Ishikawa (cell line): ENCODE results near the gene HOXB6.

Experiments used
- EGR1 ChIP-seq: IDR thresholded peaks from 2 replicates; pipeline ENCODE4 v1.6.1; 2012
- EP300 ChIP-seq: IDR thresholded peaks from 2 replicates; pipeline ENCODE4 v1.6.1; 2012; ENCODE audit warnings: borderline replicate concordance
- FOXM1 ChIP-seq: IDR thresholded peaks from 2 replicates; pipeline ENCODE4 v1.6.1; 2012; ENCODE audit warnings: low read depth, borderline replicate concordance
- TAF1 ChIP-seq: IDR thresholded peaks from 2 replicates; pipeline ENCODE4 v1.6.1; 2012; ENCODE audit warnings: low read depth, mild to moderate bottlenecking
- TCF12 ChIP-seq: IDR thresholded peaks from 2 replicates; pipeline ENCODE4 v1.6.1; 2012; ENCODE audit warnings: low read depth
- TEAD4 ChIP-seq: IDR thresholded peaks from 2 replicates; pipeline ENCODE4 v1.6.1; 2012
- YY1 ChIP-seq: IDR thresholded peaks from 2 replicates; pipeline ENCODE4 v1.6.1; 2012; ENCODE audit warnings: low read depth
- ZBTB7A ChIP-seq: IDR thresholded peaks from 2 replicates; pipeline ENCODE4 v1.6.1; 2012; ENCODE audit warnings: low read depth
- TF ChIP-seq, protein P1 (sequence below): IDR thresholded peaks from 2 replicates; pipeline ENCODE4 v1.6.1; 2012; ENCODE audit warnings: low read depth, mild to moderate bottlenecking
- TF ChIP-seq, protein P2 (sequence below): IDR thresholded peaks from 2 replicates; pipeline ENCODE4 v1.6.1; 2012

GRCh38 chr17:48589060-48589830 is 15.5 kb downstream of the HOXB6 start:
- TF ChIP-seq, protein P1, sequence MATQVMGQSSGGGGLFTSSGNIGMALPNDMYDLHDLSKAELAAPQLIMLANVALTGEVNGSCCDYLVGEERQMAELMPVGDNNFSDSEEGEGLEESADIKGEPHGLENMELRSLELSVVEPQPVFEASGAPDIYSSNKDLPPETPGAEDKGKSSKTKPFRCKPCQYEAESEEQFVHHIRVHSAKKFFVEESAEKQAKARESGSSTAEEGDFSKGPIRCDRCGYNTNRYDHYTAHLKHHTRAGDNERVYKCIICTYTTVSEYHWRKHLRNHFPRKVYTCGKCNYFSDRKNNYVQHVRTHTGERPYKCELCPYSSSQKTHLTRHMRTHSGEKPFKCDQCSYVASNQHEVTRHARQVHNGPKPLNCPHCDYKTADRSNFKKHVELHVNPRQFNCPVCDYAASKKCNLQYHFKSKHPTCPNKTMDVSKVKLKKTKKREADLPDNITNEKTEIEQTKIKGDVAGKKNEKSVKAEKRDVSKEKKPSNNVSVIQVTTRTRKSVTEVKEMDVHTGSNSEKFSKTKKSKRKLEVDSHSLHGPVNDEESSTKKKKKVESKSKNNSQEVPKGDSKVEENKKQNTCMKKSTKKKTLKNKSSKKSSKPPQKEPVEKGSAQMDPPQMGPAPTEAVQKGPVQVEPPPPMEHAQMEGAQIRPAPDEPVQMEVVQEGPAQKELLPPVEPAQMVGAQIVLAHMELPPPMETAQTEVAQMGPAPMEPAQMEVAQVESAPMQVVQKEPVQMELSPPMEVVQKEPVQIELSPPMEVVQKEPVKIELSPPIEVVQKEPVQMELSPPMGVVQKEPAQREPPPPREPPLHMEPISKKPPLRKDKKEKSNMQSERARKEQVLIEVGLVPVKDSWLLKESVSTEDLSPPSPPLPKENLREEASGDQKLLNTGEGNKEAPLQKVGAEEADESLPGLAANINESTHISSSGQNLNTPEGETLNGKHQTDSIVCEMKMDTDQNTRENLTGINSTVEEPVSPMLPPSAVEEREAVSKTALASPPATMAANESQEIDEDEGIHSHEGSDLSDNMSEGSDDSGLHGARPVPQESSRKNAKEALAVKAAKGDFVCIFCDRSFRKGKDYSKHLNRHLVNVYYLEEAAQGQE: no peak
- no peak for TF ChIP-seq YY1
- no peak for TF ChIP-seq EP300
- TF ChIP-seq FOXM1: no peak
- no peak for TF ChIP-seq TEAD4
- no peak for TF ChIP-seq TAF1
- no peak for TF ChIP-seq ZBTB7A
- TF ChIP-seq, protein P2, sequence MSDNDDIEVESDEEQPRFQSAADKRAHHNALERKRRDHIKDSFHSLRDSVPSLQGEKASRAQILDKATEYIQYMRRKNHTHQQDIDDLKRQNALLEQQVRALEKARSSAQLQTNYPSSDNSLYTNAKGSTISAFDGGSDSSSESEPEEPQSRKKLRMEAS: no peak
- TF ChIP-seq TCF12: no peak
- no peak for TF ChIP-seq EGR1
